Embryonic facial prominence (tissue), 1 donor: ENCODE data around the gene N4BP2L2.
"Not testable (repeated sequence)": the region's sequence is repeated elsewhere in the genome, so short reads cannot be mapped to it uniquely, and the experiment has no call there.

Source experiments
- DNase-seq: peaks from one replicate; pipeline ENCODE4 v3.0.0-alpha.2; 2016; ENCODE audit errors: extremely low spot score

Gene N4BP2L2

GRCh38 chr13:32538621-32539246 lies at the start of gene N4BP2L2:
TSS of gene N4BP2L2 (minus strand) at chr13:32538795. CDS start at chr13:32537027, 1,768 bp downstream.
- DNase-seq, result peak; percentile 95

- no peak for DNase-seq
Observed at GRCh38 chr13:32587811-32588170, 49.2 kb upstream of the N4BP2L2 start.

DNA sequence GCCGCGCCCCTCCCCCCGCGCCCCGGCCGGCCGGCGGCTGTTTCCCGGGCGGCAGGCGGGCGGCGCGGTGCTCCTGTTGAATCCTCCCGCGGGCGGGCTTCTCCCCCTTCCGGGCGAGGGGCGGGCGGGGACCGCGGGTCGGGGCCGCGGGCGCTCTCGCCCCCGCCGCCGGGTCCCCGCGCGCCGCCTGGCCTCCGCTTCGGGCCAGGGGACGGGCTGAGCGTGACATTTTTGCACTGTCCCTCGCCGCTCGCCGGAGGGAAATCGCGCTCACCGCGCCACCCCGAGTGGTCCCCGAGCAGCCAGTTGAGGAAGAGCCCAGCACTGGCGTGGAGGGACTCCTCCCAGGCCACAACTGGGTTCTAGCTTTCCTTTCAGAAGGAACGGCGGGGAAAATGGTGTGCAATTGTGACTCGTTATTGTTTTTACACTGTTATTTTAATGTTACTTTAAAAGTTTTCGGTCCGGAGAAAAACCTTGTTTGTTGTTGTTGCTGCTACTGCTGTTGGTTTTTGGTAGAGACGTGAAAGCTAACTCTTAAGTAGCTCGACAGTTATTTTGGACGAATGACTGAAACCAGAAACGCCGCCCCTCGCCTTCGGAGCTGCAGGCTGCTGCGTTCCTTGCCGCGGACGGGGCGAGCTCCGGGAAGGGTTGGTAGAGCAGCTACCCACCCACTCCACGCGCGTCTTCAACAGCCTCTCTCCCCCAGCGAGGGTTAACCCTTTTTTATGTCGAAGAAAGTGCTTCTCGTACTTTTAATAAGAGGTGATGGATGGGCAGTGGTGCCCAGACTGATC lies 48.6 kb upstream of the N4BP2L2 start:
- DNase-seq, result no peak

DNA sequence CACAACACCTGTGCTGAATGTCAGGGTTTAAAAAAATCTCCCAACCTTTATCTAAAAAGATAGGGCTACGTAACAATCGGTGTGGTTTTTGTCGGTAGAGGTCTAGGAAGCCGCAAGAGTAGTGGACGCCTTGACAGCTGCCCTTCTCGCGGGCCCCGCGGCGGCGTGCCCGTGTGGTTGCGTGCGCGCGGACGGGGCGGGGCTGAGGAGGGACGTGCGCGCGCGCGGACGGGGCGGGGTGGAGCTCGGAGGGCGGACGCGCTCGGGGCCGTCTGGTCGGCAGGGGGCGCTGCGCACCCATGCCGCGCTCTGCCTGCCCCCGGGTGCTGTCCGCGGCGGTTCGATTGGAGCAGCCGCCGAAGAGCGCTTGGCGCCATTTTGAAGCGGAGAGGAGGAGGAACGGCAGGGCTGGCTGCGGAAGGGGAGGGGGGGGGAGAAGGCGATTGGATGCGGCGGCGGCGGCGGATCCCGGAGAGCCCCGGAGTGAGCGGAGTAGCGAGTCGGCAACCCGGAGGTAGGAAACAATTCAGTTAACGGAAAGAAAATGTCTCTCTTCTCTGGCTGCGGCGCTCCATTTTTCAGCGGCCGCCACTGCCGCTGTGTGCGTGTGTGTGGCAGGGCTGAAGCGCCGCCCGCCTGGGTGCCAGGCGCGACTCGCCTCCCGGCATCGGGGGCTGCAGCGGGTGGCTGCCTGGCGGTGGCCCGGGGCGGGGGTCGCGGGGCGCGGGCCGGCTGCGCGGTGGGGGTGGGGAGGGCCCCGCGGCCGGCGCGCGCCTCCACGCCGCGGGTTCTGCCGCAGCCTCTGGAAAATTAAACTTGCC lies 47.7 kb upstream of the N4BP2L2 start, which contains the start of gene PDS5B:
Gene PDS5B, plus strand, starts transcription at position 373 of the 821 bp plus-strand sequence. CDS start 62,321 bp downstream, outside the sequence.
- peak; percentile 91 for DNase-seq

GRCh38 chr13:32585550-32586079 lies 47.0 kb upstream of the N4BP2L2 start:
- DNase-seq, result no peak

GRCh38 chr13:32582991-32583390 lies 44.4 kb upstream of the N4BP2L2 start:
- no peak for DNase-seq

DNA sequence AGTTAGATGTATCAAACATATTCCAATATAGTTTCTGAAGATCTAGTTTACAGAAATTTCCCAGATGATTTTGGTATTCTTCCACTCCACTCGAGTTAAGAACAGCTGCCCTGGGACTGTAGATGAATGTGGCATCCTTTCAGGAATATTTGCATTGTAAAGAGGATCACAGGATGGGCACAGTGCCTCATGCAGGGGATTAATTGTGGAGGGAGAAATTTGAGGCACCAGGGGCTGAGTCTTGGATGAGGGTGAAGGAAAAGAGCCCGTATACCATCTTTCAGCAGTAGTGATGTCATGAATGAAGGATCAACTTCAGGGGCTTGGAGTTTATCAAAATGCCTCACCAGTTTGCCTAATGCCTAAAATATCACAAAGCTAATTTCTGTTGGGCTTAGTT lies 43.7 kb upstream of the N4BP2L2 start:
- no peak for DNase-seq

DNA sequence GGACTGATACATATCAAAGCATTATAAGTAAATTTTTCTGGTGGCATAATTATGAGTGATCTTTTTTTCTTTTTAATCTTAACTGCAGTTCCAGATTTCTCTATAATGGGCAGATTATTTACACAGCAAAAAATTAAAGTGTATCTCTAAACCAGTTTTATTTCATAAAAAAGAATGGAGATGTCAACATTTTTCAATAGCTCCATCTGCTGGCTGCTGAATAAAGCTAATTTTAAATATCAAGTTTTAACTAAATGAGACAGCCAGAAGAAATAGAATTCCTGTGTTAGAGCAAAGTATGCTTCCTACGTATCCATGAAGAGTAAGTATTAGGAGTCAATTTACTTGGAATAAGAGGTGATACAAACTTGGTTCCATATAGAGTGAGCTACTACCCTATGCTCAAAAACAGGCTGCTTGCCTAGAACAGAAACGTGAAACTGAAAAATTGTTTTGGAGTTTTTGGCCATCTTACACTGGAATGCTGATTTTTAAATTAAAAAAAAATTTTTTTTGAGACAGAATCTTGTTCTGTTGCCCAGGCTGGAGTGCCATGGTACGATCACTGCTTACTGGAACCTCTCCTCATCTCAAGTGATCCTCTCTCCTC lies 42.7 kb upstream of the N4BP2L2 start:
- DNase-seq, result no peak

DNA sequence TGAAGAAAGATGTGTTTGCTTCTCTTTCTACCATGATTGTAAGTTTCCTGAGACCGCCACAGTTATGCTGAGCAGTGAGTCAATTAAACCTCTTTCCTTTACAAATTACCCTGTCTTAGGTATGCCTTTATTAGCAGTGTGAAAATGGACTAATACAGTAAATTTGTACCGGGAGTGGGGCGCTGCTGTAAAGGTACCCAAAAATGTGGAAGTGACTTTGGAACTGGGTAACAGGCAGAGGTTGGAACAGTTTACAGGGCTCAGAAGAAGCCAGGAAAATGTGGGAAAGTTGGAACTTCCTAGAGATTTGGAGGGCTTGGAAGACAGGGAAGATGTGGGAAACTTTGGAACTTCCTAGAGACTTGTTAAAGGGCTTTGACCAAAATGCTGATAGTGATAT lies 38.4 kb upstream of the N4BP2L2 start:
- DNase-seq, result no peak

- DNase-seq, result not testable (repeated sequence)
Observed at GRCh38 chr13:32575687-32576086, 37.1 kb upstream of the N4BP2L2 start.

- DNase-seq, result not testable (repeated sequence)
Observed at GRCh38 chr13:32560842-32561241, 22.2 kb upstream of the N4BP2L2 start.

- no peak for DNase-seq
Observed at GRCh38 chr13:32555613-32556012, 17.0 kb upstream of the N4BP2L2 start.

GRCh38 chr13:32553720-32554119 lies 15.1 kb upstream of the N4BP2L2 start:
- DNase-seq, result no peak

- DNase-seq, result no peak
Observed at GRCh38 chr13:32549788-32550187, 11.2 kb upstream of the N4BP2L2 start.

DNA sequence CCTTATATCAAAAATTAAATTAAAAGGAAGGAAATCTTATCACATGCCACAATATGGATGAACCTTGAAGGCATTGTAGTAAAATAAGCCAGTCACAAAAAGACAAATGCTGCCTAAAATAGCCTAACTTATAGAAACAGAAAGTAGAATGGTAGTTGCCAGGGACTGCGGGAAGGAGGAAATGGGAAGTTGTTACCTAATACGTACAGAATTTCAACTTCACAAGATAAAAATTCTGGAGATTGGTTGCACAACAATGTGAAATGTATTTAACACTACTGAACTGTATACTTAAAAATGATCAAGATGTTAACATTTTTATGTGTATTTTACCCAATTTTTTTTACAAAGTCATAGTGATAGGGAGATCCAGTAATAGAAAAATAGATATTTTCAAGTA lies 10.2 kb upstream of the N4BP2L2 start:
- no peak for DNase-seq

GRCh38 chr13:32545083-32545482 lies 6.5 kb upstream of the N4BP2L2 start:
- DNase-seq, result no peak

- no peak for DNase-seq
Observed at GRCh38 chr13:32542221-32542620, 3.6 kb upstream of the N4BP2L2 start.

GRCh38 chr13:32538143-32538620 lies 413 bp downstream of the N4BP2L2 start:
- DNase-seq, result no peak

- DNase-seq, result no peak
Observed at GRCh38 chr13:32537580-32538142, 934 bp downstream of the N4BP2L2 start.

DNA sequence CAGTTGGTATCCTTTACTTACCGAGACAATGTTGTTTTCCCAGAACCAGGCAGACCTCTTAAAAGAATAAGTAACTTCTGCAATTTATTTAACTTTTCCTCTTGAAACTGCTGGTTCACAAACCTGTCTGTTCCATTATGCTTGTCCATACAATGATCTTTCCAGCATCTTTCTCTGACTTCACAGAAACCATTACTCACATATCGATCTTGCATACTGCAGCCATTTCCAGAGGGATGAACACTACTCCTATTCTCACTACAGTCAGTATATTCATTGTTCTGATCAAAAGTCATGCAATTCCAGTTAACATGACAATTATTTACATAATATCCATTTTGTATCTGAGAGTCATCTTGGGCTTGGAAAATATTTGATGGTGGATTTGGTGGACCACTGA lies 2.8 kb downstream of the N4BP2L2 start:
- no peak for DNase-seq

DNA sequence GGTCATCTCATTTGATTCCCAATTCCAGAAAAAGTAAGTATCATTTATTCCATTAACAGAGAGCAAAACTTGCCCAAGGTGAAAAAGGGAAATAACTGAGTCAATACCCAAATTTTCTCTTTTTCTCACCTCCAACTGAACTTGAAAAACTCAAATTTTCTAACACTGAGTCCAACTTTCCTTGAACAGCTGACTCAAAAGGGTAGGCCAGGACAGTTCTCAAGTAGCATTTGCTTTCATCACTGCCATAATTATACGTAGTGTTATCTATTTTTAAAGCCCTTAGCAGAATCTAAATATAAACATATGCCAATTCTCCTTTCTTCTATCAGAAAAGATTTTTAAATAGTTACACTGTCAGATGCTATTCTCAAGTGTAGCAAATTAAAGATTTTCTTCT lies 3.5 kb downstream of the N4BP2L2 start:
- no peak for DNase-seq
